ENCODE results near the gene PTPRG. TPM values are rescaled to one million over a fixed set of nuclear protein-coding genes. Genes with fewer than 3 reads are reported as not detected.

PTPRG gene
- total and polyA plus RNA-seq, 2 experiments from 2014 or later, result 15.2 to 45.7 TPM

DNA sequence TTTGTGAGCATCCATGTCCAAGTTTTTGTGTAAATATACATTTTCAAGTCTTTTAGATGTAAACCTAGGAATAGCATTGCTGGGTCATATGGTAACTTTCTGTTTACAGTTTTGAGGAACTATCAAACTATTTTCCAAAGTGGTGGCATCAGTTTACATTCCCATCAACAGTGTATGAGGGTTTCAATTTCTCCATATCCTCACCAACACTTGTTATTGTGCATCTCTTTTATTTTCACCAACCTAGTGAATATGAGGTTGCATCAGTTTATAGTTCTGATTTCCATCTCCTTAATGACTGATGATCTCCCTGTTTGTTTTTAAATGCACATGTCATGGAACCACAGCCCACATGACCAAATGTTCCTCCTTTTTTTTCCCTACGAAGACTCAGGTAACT lies 610.8 kb downstream of the PTPRG start:
- no peak overlapping the region for H3K27ac ChIP-seq
- H3K36me3 ChIP-seq, result no peaks in the 10 kb centered on the region
- TF ChIP-seq, protein P1, sequence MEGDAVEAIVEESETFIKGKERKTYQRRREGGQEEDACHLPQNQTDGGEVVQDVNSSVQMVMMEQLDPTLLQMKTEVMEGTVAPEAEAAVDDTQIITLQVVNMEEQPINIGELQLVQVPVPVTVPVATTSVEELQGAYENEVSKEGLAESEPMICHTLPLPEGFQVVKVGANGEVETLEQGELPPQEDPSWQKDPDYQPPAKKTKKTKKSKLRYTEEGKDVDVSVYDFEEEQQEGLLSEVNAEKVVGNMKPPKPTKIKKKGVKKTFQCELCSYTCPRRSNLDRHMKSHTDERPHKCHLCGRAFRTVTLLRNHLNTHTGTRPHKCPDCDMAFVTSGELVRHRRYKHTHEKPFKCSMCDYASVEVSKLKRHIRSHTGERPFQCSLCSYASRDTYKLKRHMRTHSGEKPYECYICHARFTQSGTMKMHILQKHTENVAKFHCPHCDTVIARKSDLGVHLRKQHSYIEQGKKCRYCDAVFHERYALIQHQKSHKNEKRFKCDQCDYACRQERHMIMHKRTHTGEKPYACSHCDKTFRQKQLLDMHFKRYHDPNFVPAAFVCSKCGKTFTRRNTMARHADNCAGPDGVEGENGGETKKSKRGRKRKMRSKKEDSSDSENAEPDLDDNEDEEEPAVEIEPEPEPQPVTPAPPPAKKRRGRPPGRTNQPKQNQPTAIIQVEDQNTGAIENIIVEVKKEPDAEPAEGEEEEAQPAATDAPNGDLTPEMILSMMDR (IDR thresholded peaks at IDR 0.05; ENCODE audit: low read depth, low read length), result no peak
- H3K9me3 ChIP-seq (ENCODE audit: low read depth), result no peaks in the 10 kb centered on the region
- no peaks in the 10 kb centered on the region for H3K27me3 ChIP-seq
- no peak overlapping the region for H3K4me3 ChIP-seq
- no peak for DNase-seq (ENCODE audit: low read depth in 1 of 2, low spot score in 1 of 2)
- H3K4me1 ChIP-seq (ENCODE audit: low read depth), result no peaks in the 10 kb centered on the region

GRCh38 chr3:62173939-62174515 lies 612.7 kb downstream of the PTPRG start:
- Histone ChIP-seq H3K9me3 (ENCODE audit: low read depth) (no peaks in the 10 kb centered on the region), H3K36me3 (no peaks in the 10 kb centered on the region), H3K27ac (no peak overlapping the region), H3K4me1 (ENCODE audit: low read depth) (peaks cover 5% of the 10 kb centered on the region), H3K27me3 (no peaks in the 10 kb centered on the region), H3K4me3 (no peak overlapping the region)
- no peak for DNase-seq (ENCODE audit: low read depth in 1 of 2, low spot score in 1 of 2)
- TF ChIP-seq, protein P1 (IDR thresholded peaks at IDR 0.05; ENCODE audit: low read depth, low read length), result no peak

DNA sequence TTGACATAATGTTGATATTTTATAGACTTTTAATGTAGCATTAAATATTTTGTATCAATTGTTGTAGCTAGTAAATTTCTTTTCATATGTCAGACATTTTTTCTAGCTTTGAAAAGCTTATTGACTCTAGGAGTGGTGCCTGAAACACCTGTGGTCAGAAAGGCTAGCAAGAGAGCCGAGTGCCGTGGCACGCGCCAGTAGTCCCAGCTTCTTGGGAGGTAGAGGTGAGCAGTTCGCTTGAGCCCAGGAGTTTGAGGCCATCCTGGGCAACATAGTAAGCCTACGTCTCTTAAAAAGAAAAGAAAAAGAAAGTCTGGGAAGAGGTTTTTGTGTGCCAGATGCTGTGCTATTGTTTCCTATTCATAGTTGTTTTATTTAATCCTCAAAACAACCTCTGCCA lies 613.8 kb downstream of the PTPRG start:
- Histone ChIP-seq H3K4me1 (ENCODE audit: low read depth) (peaks cover 7% of the 10 kb centered on the region), H3K27ac (no peak overlapping the region), H3K27me3 (no peaks in the 10 kb centered on the region), H3K36me3 (no peaks in the 10 kb centered on the region), H3K4me3 (no peak overlapping the region), H3K9me3 (ENCODE audit: low read depth) (no peaks in the 10 kb centered on the region)
- no peak for DNase-seq (ENCODE audit: low read depth in 1 of 2, low spot score in 1 of 2)
- TF ChIP-seq, protein P1 (IDR thresholded peaks at IDR 0.05; ENCODE audit: low read depth, low read length), result no peak

DNA sequence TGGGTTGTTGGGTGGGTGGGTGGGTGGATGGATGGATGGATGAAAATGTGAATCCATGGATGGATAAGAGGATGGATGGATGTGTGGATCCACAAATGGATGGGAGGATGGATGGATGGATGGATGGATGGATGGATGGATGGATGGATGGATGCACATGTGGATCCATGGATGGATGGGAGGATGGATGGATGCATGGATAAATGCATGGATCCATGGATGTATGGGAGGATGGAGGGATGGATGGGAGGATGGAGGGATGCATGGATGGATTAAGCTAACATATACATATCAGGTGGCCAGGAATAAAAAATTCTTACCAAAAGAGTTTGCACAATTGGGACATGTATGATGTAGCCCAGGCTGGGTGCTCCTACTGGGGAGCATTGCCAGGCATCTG lies 616.7 kb downstream of the PTPRG start:
- Histone ChIP-seq H3K4me3 (no peak overlapping the region), H3K4me1 (ENCODE audit: low read depth) (peaks cover 9% of the 10 kb centered on the region), H3K27me3 (no peaks in the 10 kb centered on the region), H3K36me3 (no peaks in the 10 kb centered on the region), H3K9me3 (ENCODE audit: low read depth) (no peaks in the 10 kb centered on the region), H3K27ac (no peak overlapping the region)
- TF ChIP-seq, protein P1 (IDR thresholded peaks at IDR 0.05; ENCODE audit: low read depth, low read length), result no peak
- DNase-seq (ENCODE audit: low read depth in 1 of 2, low spot score in 1 of 2), result no peak

DNA sequence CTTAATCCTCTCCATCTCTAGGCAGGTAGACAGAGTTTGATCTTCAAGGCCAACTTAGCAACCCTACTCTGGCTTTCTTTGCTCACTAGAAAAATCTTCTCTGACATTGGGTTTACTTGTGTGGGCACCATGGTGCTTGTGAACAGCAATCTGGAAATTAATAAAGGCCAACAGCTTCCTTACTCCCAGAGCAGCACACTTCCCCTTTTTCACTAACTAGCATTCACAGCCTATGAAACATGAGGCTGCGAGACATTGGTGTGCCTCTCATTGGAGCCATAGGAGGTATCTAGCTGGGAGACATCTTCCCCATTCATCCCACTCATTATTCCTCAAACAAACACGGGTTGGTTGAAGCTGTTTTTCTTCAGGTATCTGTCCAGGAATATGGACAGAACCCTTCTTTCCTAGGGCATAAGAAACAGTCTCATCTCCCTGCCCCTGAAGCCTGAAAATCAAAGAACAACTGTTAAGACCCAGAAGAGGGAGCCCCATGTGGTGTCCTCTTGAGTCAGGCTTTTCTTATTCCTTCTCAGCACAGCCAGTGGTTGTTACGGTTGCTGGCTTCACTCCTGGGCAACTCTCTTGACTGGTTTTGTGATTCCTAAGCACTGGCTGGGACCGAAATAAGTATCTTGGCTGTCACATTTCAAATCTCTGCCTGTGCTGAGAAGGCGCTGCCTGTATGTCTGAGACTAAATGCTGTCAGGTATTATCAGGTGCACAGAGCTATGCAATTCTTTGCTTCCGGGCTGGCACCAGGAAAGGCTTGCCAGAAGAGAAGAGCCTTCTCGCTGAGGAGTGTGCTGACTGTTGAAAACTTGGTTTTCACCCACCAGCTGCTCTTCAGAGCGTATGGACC lies 617.6 kb downstream of the PTPRG start:
- peaks cover 10% of the 10 kb centered on the region for H3K4me1 ChIP-seq (ENCODE audit: low read depth)
- peak overlapping the region; percentile 2 for H3K27ac ChIP-seq
- TF ChIP-seq, protein P1 (IDR thresholded peaks at IDR 0.05; ENCODE audit: low read depth, low read length), result no peak
- no peaks in the 10 kb centered on the region for H3K9me3 ChIP-seq (ENCODE audit: low read depth)
- no peaks in the 10 kb centered on the region for H3K27me3 ChIP-seq
- no peak for DNase-seq (ENCODE audit: low read depth in 1 of 2, low spot score in 1 of 2)
- H3K36me3 ChIP-seq, result no peaks in the 10 kb centered on the region
- H3K4me3 ChIP-seq, result no peak overlapping the region
